GM23338 (cell line): Measurements from ENCODE around the gene CHMP5. TPM values are rescaled to one million over a fixed set of nuclear protein-coding genes. Genes with fewer than 3 reads are reported as not detected.

Source experiments
- ATAC-seq: fragments of 200-7000 bp; cut with Tn5 transposase; 3 replicates; pipeline ENCODE4 v1.9.1; 2020
- DNase-seq: peaks from one replicate; pipeline ENCODE4 v3.0.0-alpha.2; 2015; ENCODE audit warnings: low spot score
- H2AFZ ChIP-seq: fragments of 200-600 bp; sonication (generic); 2 replicates; pipeline ENCODE4 v1.8.0; 2016; ENCODE audit warnings: antibody characterized with exemption, mild to moderate bottlenecking, moderate library complexity
- H3F3A ChIP-seq: fragments of 200-600 bp; sonication (generic); replicated peaks from 2 replicates; pipeline ENCODE4 v1.8.0; 2017; ENCODE audit warnings: antibody characterized with exemption, mixed run types, low read depth
- H3K27ac ChIP-seq: fragments of 200-600 bp; sonication (generic); 2 replicates; pipeline ENCODE4 v1.6.1; 2016; ENCODE audit warnings: low read depth
- H3K27me3 ChIP-seq: fragments of 200-600 bp; sonication (generic); 2 replicates; pipeline ENCODE4 v1.8.0; 2016; ENCODE audit warnings: mild to moderate bottlenecking, mixed run types, moderate library complexity; ENCODE audit not compliant: insufficient read depth
- H3K36me3 ChIP-seq: fragments of 200-600 bp; sonication (generic); 2 replicates; pipeline ENCODE4 v1.8.0; 2016; ENCODE audit warnings: mild to moderate bottlenecking; ENCODE audit not compliant: insufficient read depth
- H3K4me1 ChIP-seq: fragments of 200-600 bp; sonication (generic); 2 replicates; pipeline ENCODE4 v1.8.0; 2016; ENCODE audit warnings: mild to moderate bottlenecking, moderate library complexity; ENCODE audit not compliant: insufficient read depth
- H3K4me2 ChIP-seq: fragments of 200-600 bp; sonication (generic); 2 replicates; pipeline ENCODE4 v1.7.1; 2017; ENCODE audit warnings: mixed run types
- H3K4me3 ChIP-seq: fragments of 200-600 bp; sonication (generic); 2 replicates; pipeline ENCODE4 v1.6.1; 2016; ENCODE audit warnings: mixed run types
- H3K79me2 ChIP-seq: fragments of 200-600 bp; sonication (generic); replicated peaks from 2 replicates; pipeline ENCODE4 v1.8.0; 2017; ENCODE audit warnings: mild to moderate bottlenecking; ENCODE audit not compliant: insufficient read depth
- H3K9me2 ChIP-seq: fragments of 200-600 bp; sonication (generic); 2 replicates; pipeline ENCODE4 v1.8.0; 2017; ENCODE audit not compliant: insufficient read depth
- H4K20me1 ChIP-seq: fragments of 200-600 bp; sonication (generic); replicated peaks from 2 replicates; pipeline ENCODE4 v1.8.0; 2017; ENCODE audit warnings: mild to moderate bottlenecking; ENCODE audit not compliant: insufficient read depth
- H3K27ac Mint-ChIP-seq: 2 replicates; pipeline ENCODE4 v1.8.0; 2020; ENCODE audit warnings: inconsistent platforms, mild to moderate bottlenecking, moderate library complexity, mixed read lengths
- H3K27me3 Mint-ChIP-seq: 3 replicates; pipeline ENCODE4 v1.8.0; 2022; ENCODE audit warnings: low read depth, mild to moderate bottlenecking, moderate library complexity, mixed read lengths, inconsistent platforms; ENCODE audit not compliant: insufficient read depth, poor library complexity
- H3K36me3 Mint-ChIP-seq: 3 replicates; pipeline ENCODE4 v1.8.0; 2021; ENCODE audit warnings: low read depth, mild to moderate bottlenecking, inconsistent platforms, moderate library complexity, mixed read lengths
- H3K4me1 Mint-ChIP-seq: 3 replicates; pipeline ENCODE4 v1.8.0; 2020; ENCODE audit warnings: mild to moderate bottlenecking, inconsistent platforms, mixed read lengths
- H3K4me3 Mint-ChIP-seq: 3 replicates; pipeline ENCODE4 v1.8.0; 2021; ENCODE audit warnings: moderate library complexity, mild to moderate bottlenecking, inconsistent platforms, mixed read lengths
- H3K9me3 Mint-ChIP-seq: 3 replicates; pipeline ENCODE4 v1.8.0; 2020; ENCODE audit warnings: moderate library complexity, mild to moderate bottlenecking, inconsistent platforms, mixed read lengths
- CREB1 ChIP-seq: fragments of 250-450 bp; sonication (Bioruptor Pico); IDR thresholded peaks from 2 replicates; pipeline ENCODE4 v1.5.0; 2020; ENCODE audit warnings: low read depth, mild to moderate bottlenecking, moderate library complexity
- EZH2 ChIP-seq: fragments of 200-600 bp; sonication (generic); IDR thresholded peaks from one replicate; pipeline ENCODE4 v1.8.0; 2017; ENCODE audit warnings: antibody characterized with exemption, mild to moderate bottlenecking, low read depth; ENCODE audit not compliant: unreplicated experiment
- EZH2phosphoT487 ChIP-seq: fragments of 200-600 bp; sonication (generic); IDR thresholded peaks from one replicate; pipeline ENCODE4 v1.8.1; 2018; ENCODE audit warnings: antibody characterized with exemption; ENCODE audit not compliant: unreplicated experiment
- JUNB ChIP-seq: IDR thresholded peaks from one replicate; pipeline ENCODE4 v1.6.1; 2016; ENCODE audit warnings: antibody characterized with exemption; ENCODE audit not compliant: unreplicated experiment
- NANOG ChIP-seq: IDR thresholded peaks from 2 replicates; pipeline ENCODE4 v1.6.1; 2016; ENCODE audit warnings: antibody characterized with exemption, borderline replicate concordance
- REST ChIP-seq: IDR thresholded peaks from one replicate; pipeline ENCODE4 v1.6.1; 2018; ENCODE audit warnings: antibody characterized with exemption; ENCODE audit not compliant: unreplicated experiment
- ZNF114 ChIP-seq: fragments of 250-450 bp; sonication (Bioruptor Pico); IDR thresholded peaks from 2 replicates; pipeline ENCODE4 v1.5.0; 2020; ENCODE audit warnings: mild to moderate bottlenecking, moderate library complexity
- polyA plus RNA-seq: library from polyadenylated mRNA; unstranded; fragments of >200 nt; fragmentation: Nextera tagmentation; extraction: Ambion mirVana; gene quantifications from 2 replicates; pipeline ENCODE4 v1.2.1, GENCODE V29; 2016
- total RNA-seq: library from RNA; depleted of rRNA; stranded (reverse); fragments of >200 nt; shearing (Covaris generic); gene quantifications from 2 replicates; pipeline ENCODE4 v1.2.3, GENCODE V29; 2014
- TF ChIP-seq, protein P1 (sequence below): fragments of 250-450 bp; sonication (Bioruptor Pico); IDR thresholded peaks from 2 replicates; pipeline ENCODE4 v1.5.0; 2020; ENCODE audit warnings: mild to moderate bottlenecking, moderate library complexity
- TF ChIP-seq, protein P2 (sequence below): IDR thresholded peaks from 2 replicates; pipeline ENCODE4 v1.6.1; 2016; ENCODE audit warnings: antibody characterized with exemption

CHMP5 gene
- total and polyA plus RNA-seq, 2 experiments from 2014 or later = 30.9 to 77.8 TPM

DNA sequence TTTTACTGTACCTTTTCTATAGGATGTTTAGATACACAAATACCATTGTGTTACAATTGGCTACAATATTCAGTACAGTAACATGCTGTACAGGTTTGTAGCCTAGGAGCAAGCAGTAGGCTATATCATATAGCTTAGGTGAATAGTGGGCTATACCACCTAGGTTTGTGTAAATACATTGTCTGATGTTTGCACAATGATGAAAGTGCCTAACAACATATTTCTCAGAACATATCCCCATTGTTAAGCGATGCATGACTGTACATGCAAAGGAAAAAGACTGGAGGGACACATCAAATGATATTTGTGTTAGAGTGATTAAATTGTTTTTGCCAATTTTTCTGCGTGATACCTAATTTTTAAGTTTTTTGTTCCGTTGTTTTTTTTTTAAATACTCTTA lies 5.3 kb downstream of the CHMP5 start:
- Histone ChIP-seq H3K27ac (no peak overlapping the region), H3K4me2 (no peak overlapping the region), H3K9me2 (no peaks in the 10 kb centered on the region), H4K20me1 (peaks cover 5% of the 10 kb centered on the region), H3K79me2 (peaks cover 19% of the 10 kb centered on the region), H3K27me3 (no peaks in the 10 kb centered on the region), H3K4me1 (peaks cover 5% of the 10 kb centered on the region; the same call in 1 of the 2 replicates), H2AFZ (no peak overlapping the region), H3K36me3 (peaks cover 41% of the 10 kb centered on the region), H3K4me3 (no peak overlapping the region), H3F3A (no peaks in the 10 kb centered on the region)
- Mint-ChIP-seq H3K27ac (no peak overlapping the region), H3K4me1 (peaks cover 2% of the 10 kb centered on the region; the same call in 1 of the 3 replicates), H3K9me3 (no peaks in the 10 kb centered on the region), H3K36me3 (peaks cover 34% of the 10 kb centered on the region), H3K27me3 (peaks cover 2% of the 10 kb centered on the region), H3K4me3 (no peak overlapping the region)
- no peak for ATAC-seq
- DNase-seq = no peak
- no peak for TF ChIP-seq REST
- no peak for TF ChIP-seq EZH2
- TF ChIP-seq, protein P1, sequence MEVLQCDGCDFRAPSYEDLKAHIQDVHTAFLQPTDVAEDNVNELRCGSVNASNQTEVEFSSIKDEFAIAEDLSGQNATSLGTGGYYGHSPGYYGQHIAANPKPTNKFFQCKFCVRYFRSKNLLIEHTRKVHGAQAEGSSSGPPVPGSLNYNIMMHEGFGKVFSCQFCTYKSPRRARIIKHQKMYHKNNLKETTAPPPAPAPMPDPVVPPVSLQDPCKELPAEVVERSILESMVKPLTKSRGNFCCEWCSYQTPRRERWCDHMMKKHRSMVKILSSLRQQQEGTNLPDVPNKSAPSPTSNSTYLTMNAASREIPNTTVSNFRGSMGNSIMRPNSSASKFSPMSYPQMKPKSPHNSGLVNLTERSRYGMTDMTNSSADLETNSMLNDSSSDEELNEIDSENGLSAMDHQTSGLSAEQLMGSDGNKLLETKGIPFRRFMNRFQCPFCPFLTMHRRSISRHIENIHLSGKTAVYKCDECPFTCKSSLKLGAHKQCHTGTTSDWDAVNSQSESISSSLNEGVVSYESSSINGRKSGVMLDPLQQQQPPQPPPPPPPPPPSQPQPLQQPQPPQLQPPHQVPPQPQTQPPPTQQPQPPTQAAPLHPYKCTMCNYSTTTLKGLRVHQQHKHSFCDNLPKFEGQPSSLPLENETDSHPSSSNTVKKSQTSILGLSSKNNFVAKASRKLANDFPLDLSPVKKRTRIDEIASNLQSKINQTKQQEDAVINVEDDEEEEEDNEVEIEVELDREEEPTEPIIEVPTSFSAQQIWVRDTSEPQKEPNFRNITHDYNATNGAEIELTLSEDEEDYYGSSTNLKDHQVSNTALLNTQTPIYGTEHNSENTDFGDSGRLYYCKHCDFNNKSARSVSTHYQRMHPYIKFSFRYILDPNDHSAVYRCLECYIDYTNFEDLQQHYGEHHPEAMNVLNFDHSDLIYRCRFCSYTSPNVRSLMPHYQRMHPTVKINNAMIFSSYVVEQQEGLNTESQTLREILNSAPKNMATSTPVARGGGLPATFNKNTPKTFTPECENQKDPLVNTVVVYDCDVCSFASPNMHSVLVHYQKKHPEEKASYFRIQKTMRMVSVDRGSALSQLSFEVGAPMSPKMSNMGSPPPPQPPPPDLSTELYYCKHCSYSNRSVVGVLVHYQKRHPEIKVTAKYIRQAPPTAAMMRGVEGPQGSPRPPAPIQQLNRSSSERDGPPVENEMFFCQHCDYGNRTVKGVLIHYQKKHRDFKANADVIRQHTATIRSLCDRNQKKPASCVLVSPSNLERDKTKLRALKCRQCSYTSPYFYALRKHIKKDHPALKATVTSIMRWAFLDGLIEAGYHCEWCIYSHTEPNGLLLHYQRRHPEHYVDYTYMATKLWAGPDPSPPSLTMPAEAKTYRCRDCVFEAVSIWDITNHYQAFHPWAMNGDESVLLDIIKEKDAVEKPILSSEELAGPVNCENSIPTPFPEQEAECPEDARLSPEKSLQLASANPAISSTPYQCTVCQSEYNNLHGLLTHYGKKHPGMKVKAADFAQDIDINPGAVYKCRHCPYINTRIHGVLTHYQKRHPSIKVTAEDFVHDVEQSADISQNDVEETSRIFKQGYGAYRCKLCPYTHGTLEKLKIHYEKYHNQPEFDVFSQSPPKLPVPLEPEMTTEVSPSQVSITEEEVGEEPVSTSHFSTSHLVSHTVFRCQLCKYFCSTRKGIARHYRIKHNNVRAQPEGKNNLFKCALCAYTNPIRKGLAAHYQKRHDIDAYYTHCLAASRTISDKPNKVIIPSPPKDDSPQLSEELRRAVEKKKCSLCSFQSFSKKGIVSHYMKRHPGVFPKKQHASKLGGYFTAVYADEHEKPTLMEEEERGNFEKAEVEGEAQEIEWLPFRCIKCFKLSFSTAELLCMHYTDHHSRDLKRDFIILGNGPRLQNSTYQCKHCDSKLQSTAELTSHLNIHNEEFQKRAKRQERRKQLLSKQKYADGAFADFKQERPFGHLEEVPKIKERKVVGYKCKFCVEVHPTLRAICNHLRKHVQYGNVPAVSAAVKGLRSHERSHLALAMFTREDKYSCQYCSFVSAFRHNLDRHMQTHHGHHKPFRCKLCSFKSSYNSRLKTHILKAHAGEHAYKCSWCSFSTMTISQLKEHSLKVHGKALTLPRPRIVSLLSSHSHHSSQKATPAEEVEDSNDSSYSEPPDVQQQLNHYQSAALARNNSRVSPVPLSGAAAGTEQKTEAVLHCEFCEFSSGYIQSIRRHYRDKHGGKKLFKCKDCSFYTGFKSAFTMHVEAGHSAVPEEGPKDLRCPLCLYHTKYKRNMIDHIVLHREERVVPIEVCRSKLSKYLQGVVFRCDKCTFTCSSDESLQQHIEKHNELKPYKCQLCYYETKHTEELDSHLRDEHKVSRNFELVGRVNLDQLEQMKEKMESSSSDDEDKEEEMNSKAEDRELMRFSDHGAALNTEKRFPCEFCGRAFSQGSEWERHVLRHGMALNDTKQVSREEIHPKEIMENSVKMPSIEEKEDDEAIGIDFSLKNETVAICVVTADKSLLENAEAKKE = no peak
- no peak for TF ChIP-seq CREB1 (CRISPR knock-in tag)
- TF ChIP-seq JUNB = no peak
- TF ChIP-seq NANOG = no peak
- TF ChIP-seq EZH2phosphoT487 = no peak
- TF ChIP-seq ZNF114 (CRISPR knock-in tag) = no peak
- TF ChIP-seq, protein P2, sequence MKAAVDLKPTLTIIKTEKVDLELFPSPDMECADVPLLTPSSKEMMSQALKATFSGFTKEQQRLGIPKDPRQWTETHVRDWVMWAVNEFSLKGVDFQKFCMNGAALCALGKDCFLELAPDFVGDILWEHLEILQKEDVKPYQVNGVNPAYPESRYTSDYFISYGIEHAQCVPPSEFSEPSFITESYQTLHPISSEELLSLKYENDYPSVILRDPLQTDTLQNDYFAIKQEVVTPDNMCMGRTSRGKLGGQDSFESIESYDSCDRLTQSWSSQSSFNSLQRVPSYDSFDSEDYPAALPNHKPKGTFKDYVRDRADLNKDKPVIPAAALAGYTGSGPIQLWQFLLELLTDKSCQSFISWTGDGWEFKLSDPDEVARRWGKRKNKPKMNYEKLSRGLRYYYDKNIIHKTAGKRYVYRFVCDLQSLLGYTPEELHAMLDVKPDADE = no peak
